IMR-90 (cell line): ENCODE data around the gene C12orf60. TPM values are rescaled to one million over a fixed set of nuclear protein-coding genes. Genes with fewer than 3 reads are reported as not detected.
"Not testable (repeated sequence)": the region's sequence is repeated elsewhere in the genome, so short reads cannot be mapped to it uniquely, and the experiment has no call there.

Source experiments
- ATAC-seq: fragments of 200-7000 bp; cut with Tn5 transposase; 2 replicates; pipeline ENCODE4 v1.9.1; 2020; ENCODE audit warnings: low read depth, mild to moderate bottlenecking, moderate library complexity
- BruUV-seq: library from RNA; stranded (reverse); fragments of 400-500 nt; replicated peaks from 2 replicates; lab custom pipeline; 2021; lab: Mats Ljungman, UMichigan
- CTCF ChIA-PET: fragments of 300-600 bp; formaldehyde crosslinking; extraction: SDS; loops from one replicate; lab custom pipeline; 2021; ENCODE audit warnings: antibody characterized with exemption; lab: Yijun Ruan, JAX
- POLR2A ChIA-PET: fragments of 300-600 bp; sonication (Branson Sonifier 250); formaldehyde crosslinking; loops from one replicate; lab custom pipeline; 2022; ENCODE audit warnings: antibody characterized with exemption; ENCODE audit not compliant: unreplicated experiment; lab: Charles Lee
- DNase-seq: peaks from one replicate; pipeline ENCODE4 v3.0.0; 2013
- H2AFZ ChIP-seq: replicated peaks from 2 replicates; pipeline ENCODE3; 2013; ENCODE audit warnings: low read length, mild to moderate bottlenecking; ENCODE audit not compliant: poor library complexity
- H2AK5ac ChIP-seq: 2 replicates; pipeline ENCODE4 v1.6.1; 2013; ENCODE audit warnings: low read depth, low read length, inconsistent platforms
- H2AK9ac ChIP-seq: replicated peaks from 2 replicates; pipeline ENCODE3; 2013; ENCODE audit warnings: mild to moderate bottlenecking, low read depth, low read length, moderate library complexity; ENCODE audit not compliant: poor library complexity
- H2BK120ac ChIP-seq: 2 replicates; pipeline ENCODE4 v1.6.1; 2013; ENCODE audit warnings: low read depth, low read length, inconsistent platforms
- H2BK15ac ChIP-seq: 3 replicates; pipeline ENCODE4 v1.6.1; 2013; ENCODE audit warnings: low read depth, low read length, inconsistent platforms
- H2BK20ac ChIP-seq: 2 replicates; pipeline ENCODE4 v1.6.1; 2013; ENCODE audit warnings: low read depth, mild to moderate bottlenecking, inconsistent platforms, low read length, moderate library complexity
- H2BK5ac ChIP-seq: 2 replicates; pipeline ENCODE4 v1.6.1; 2013; ENCODE audit warnings: mild to moderate bottlenecking, low read depth, low read length, inconsistent platforms; ENCODE audit not compliant: poor library complexity, severe bottlenecking
- H3K14ac ChIP-seq: replicated peaks from 2 replicates; pipeline ENCODE4 v1.6.1; 2013; ENCODE audit warnings: low read depth, low read length, inconsistent platforms
- H3K18ac ChIP-seq: 2 replicates; pipeline ENCODE4 v1.6.1; 2013; ENCODE audit warnings: low read depth, low read length, control low read depth
- H3K23ac ChIP-seq: 2 replicates; pipeline ENCODE4 v1.6.1; 2013; ENCODE audit warnings: low read depth, low read length, inconsistent platforms
- H3K27ac ChIP-seq: 2 replicates; pipeline ENCODE4 v1.5.1; 2013; ENCODE audit warnings: mild to moderate bottlenecking, control low read depth, low read length; ENCODE audit not compliant: insufficient read depth
- H3K27me3 ChIP-seq: 2 replicates; pipeline ENCODE4 v1.6.1; 2013; ENCODE audit warnings: low read length; ENCODE audit not compliant: control insufficient read depth, insufficient read depth
- H3K36me3 ChIP-seq: 2 replicates; pipeline ENCODE4 v1.6.1; 2013; ENCODE audit warnings: low read length, mixed read lengths; ENCODE audit not compliant: control insufficient read depth, insufficient read depth
- H3K4ac ChIP-seq: 2 replicates; pipeline ENCODE4 v1.6.1; 2013; ENCODE audit warnings: low read depth, low read length, inconsistent platforms
- H3K4me1 ChIP-seq: 2 replicates; pipeline ENCODE4 v1.6.1; 2013; ENCODE audit warnings: low read length, mixed read lengths; ENCODE audit not compliant: control insufficient read depth, insufficient read depth
- H3K4me2 ChIP-seq: 2 replicates; pipeline ENCODE4 v1.6.1; 2013; ENCODE audit warnings: low read depth, mild to moderate bottlenecking, control low read depth, low read length, moderate library complexity
- H3K4me3 ChIP-seq: 2 replicates; pipeline ENCODE4 v1.5.1; 2013; ENCODE audit warnings: low read depth, mild to moderate bottlenecking, control low read depth, low read length, moderate library complexity; ENCODE audit not compliant: insufficient read depth
- H3K56ac ChIP-seq: 2 replicates; pipeline ENCODE4 v1.6.1; 2013; ENCODE audit warnings: low read length, inconsistent platforms; ENCODE audit not compliant: insufficient read depth; ENCODE audit errors: extremely low read depth
- H3K79me1 ChIP-seq, 2 experiments: 2 replicates each; pipeline ENCODE4 v1.6.1; 2013; ENCODE audit warnings: low read length in 2 of 2, inconsistent platforms in 1 of 2, low read depth in 1 of 2
- H3K9ac ChIP-seq: 2 replicates; pipeline ENCODE4 v1.6.1; 2013; ENCODE audit warnings: low read depth, low read length, control low read depth
- H3K9me1 ChIP-seq: 2 replicates; pipeline ENCODE4 v1.6.1; 2013; ENCODE audit warnings: low read length, inconsistent platforms; ENCODE audit not compliant: insufficient read depth
- H3K9me3 ChIP-seq: 2 replicates; pipeline ENCODE4 v1.6.1; 2013; ENCODE audit warnings: low read length; ENCODE audit not compliant: control insufficient read depth, insufficient read depth
- H4K20me1 ChIP-seq: 2 replicates; pipeline ENCODE4 v1.6.1; 2013; ENCODE audit warnings: low read length, inconsistent platforms; ENCODE audit not compliant: insufficient read depth
- H4K5ac ChIP-seq: 2 replicates; pipeline ENCODE4 v1.6.1; 2013; ENCODE audit warnings: mild to moderate bottlenecking, low read depth, low read length, control low read depth
- H4K8ac ChIP-seq, 2 experiments: 2 replicates each; pipeline ENCODE4 v1.6.1; 2013; ENCODE audit warnings: low read depth in 2 of 2, low read length in 2 of 2, control low read depth in 1 of 2, inconsistent platforms in 1 of 2
- H4K91ac ChIP-seq: 2 replicates; pipeline ENCODE4 v1.6.1; 2013; ENCODE audit warnings: low read depth, low read length, inconsistent platforms; ENCODE audit not compliant: insufficient read depth
- CHD1 ChIP-seq: IDR thresholded peaks from 2 replicates; pipeline ENCODE4 v1.6.1; 2012; ENCODE audit warnings: low read depth, low read length, improper control_type of control experiment
- MXI1 ChIP-seq: IDR thresholded peaks from 2 replicates; pipeline ENCODE4 v1.6.1; 2012; ENCODE audit warnings: low read depth, mild to moderate bottlenecking, low read length, moderate library complexity, borderline replicate concordance
- RAD21 ChIP-seq: IDR thresholded peaks from 2 replicates; pipeline ENCODE4 v1.6.1; 2012; ENCODE audit warnings: low read length, improper control_type of control experiment
- RFX5 ChIP-seq: IDR thresholded peaks from 2 replicates; pipeline ENCODE4 v1.8.0; 2012; ENCODE audit warnings: low read depth, mild to moderate bottlenecking, low read length, moderate library complexity
- WGBS, 2 experiments: methylation state at CpG; one replicate each; pipeline versions ENCODE4 v1.1.5 to v1.1.7; 2013; ENCODE audit warnings: missing lambda C conversion rate in 2 of 2; ENCODE audit not compliant: insufficient read length in 1 of 2; ENCODE audit errors: extremely low coverage in 2 of 2; 5-methylcytosine and 5-hydroxymethylcytosine counted together
- dilution Hi-C: fragments of 300-500 bp; cut with HindIII; formaldehyde crosslinking; loops from one replicate; pipeline ENCODE4 v1.14.3; 2018; ENCODE audit warnings: low sequenced_read_pairs; ENCODE audit not compliant: unreplicated experiment
- in situ Hi-C: fragments of 300-500 bp; cut with MboI; formaldehyde crosslinking; loops from 3 replicates; pipeline ENCODE4 v1.14.3; 2019; ENCODE audit warnings: low sequenced_read_pairs, inconsistent platforms, mixed read lengths
- intact Hi-C: fragments of 100-400 bp; cut with micrococcal nuclease; formaldehyde crosslinking; loops from 2 replicates; pipeline ENCODE4 v1.10.0; 2022
- polyA plus RNA-seq, 3 experiments: library from polyadenylated mRNA; depleted of rRNA; stranded (reverse); fragments of >200 nt; gene quantifications; 2 replicates each; pipeline ENCODE4 v1.2.3, GENCODE V29; 2012; ENCODE audit warnings: low replicate concordance in 1 of 3
- total RNA-seq: library from RNA; depleted of rRNA; stranded (reverse); fragments of >200 nt; gene quantifications from 2 replicates; pipeline ENCODE4 v1.2.3, GENCODE V29; 2012
- TF ChIP-seq, protein P1 (sequence below): conservative IDR thresholded peaks from 2 replicates; pipeline ENCODE4 v1.5.1; 2012; ENCODE audit warnings: mild to moderate bottlenecking, low read depth, low read length, improper control_type of control experiment

Gene C12orf60
- total and polyA plus RNA-seq, 2 of the 4 experiments (the other 2 are of a cell fraction) = 1.1 TPM

DNA sequence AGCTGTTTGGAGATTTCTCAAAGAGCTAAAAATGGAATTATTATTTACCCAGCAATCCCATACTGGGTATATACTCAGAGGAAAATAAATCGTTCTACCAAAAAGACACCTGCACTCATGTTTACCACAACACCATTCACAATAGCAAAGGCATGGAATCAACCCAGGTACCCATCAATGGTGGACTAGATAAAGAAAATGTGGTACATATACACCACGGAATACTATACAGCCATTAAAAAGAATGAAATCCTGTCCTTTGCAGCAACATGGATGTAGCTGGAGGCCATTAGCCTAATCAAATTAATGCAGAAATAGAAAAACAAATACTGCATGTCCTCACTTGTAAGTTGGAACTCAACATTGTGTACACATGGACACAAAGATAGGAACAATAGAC, 38.1 kb upstream of the C12orf60 start:
- no peak overlapping the region for H2AFZ ChIP-seq
- no peak overlapping the region for H4K5ac ChIP-seq
- intact Hi-C loops = no loop called here
- BruUV-seq = no TSS peak
- H3K14ac ChIP-seq = no peak overlapping the region
- TF ChIP-seq MXI1 (no peak), CHD1 (no peak), RAD21 (no peak), RFX5 (no peak)
- TF ChIP-seq, protein P1, sequence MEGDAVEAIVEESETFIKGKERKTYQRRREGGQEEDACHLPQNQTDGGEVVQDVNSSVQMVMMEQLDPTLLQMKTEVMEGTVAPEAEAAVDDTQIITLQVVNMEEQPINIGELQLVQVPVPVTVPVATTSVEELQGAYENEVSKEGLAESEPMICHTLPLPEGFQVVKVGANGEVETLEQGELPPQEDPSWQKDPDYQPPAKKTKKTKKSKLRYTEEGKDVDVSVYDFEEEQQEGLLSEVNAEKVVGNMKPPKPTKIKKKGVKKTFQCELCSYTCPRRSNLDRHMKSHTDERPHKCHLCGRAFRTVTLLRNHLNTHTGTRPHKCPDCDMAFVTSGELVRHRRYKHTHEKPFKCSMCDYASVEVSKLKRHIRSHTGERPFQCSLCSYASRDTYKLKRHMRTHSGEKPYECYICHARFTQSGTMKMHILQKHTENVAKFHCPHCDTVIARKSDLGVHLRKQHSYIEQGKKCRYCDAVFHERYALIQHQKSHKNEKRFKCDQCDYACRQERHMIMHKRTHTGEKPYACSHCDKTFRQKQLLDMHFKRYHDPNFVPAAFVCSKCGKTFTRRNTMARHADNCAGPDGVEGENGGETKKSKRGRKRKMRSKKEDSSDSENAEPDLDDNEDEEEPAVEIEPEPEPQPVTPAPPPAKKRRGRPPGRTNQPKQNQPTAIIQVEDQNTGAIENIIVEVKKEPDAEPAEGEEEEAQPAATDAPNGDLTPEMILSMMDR = no peak
- H2BK5ac ChIP-seq = no peak overlapping the region
- H2BK20ac ChIP-seq = no peak overlapping the region
- no peak overlapping the region for H3K4me3 ChIP-seq
- ChIA-PET POLR2A (no interaction called here), CTCF (no interaction called here)
- H2BK15ac ChIP-seq = no peak overlapping the region
- peaks cover 0 to 25% of the 10 kb centered on the region in 2 experiments; a peak in 3 of 4 replicates for H3K79me1 ChIP-seq
- H3K56ac ChIP-seq = no peak overlapping the region
- WGBS, 2 experiments = no CpG with 5 or more reads among the region's 2 CpGs
- no peak overlapping the region for H3K27ac ChIP-seq
- H4K91ac ChIP-seq = no peak overlapping the region
- in situ Hi-C loops = no loop called here
- H3K9me3 ChIP-seq = no peaks in the 10 kb centered on the region
- no peak overlapping the region for H3K23ac ChIP-seq
- no peak overlapping the region for H2BK120ac ChIP-seq
- DNase-seq (no peak), ATAC-seq (no peak)
- H3K4me2 ChIP-seq = no peak overlapping the region
- no peaks in the 10 kb centered on the region for H3K9me1 ChIP-seq
- H3K36me3 ChIP-seq = no peaks in the 10 kb centered on the region
- dilution Hi-C loops = no loop called here
- H2AK5ac ChIP-seq = no peak overlapping the region
- no peak overlapping the region for H3K4ac ChIP-seq
- H3K27me3 ChIP-seq = no peaks in the 10 kb centered on the region
- no peak overlapping the region for H3K9ac ChIP-seq
- no peak overlapping the region for H4K8ac ChIP-seq
- no peak overlapping the region for H3K18ac ChIP-seq
- H2AK9ac ChIP-seq = no peak overlapping the region
- H4K20me1 ChIP-seq = no peaks in the 10 kb centered on the region; the same call in 1 of the 2 replicates
- no peaks in the 10 kb centered on the region for H3K4me1 ChIP-seq

DNA sequence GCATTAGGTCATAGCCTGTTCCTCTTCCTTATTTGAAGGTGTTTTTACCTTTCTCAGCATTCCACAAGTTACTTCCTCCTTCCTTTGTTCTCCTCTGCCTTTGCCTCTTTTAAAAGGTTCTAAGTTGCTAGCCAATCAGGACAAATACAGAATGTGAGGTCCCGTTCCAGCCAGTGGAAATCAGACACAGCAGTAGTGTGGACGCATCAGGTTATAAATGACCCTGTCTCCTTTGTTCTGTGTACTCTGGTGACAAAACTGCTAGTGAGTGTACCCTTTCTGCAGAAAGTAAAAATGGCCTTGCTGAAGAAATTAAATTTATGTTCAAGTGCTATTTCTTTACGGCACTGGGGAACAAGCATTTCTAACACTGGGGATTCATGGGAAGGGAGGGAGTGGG, 37.5 kb upstream of the C12orf60 start:
- H2AFZ ChIP-seq, H2BK15ac ChIP-seq, H3K4me2 ChIP-seq, H4K91ac ChIP-seq, CTCF ChIA-PET, H3K4me3 ChIP-seq, POLR2A ChIA-PET, H2BK120ac ChIP-seq, H3K14ac ChIP-seq, H3K23ac ChIP-seq, H3K27me3 ChIP-seq, H3K18ac ChIP-seq, H2BK5ac ChIP-seq, H3K4me1 ChIP-seq, H3K27ac ChIP-seq, H4K5ac ChIP-seq, H3K9ac ChIP-seq, H4K8ac ChIP-seq, dilution Hi-C loops, DNase-seq, H3K56ac ChIP-seq, H2AK5ac ChIP-seq, intact Hi-C loops, H3K9me1 ChIP-seq, H4K20me1 ChIP-seq, H3K9me3 ChIP-seq, BruUV-seq, H3K4ac ChIP-seq, in situ Hi-C loops, H2BK20ac ChIP-seq, ATAC-seq, H2AK9ac ChIP-seq, H3K36me3 ChIP-seq: not testable (repeated sequence)
- WGBS, 2 experiments = 100% methylated on average over 1 of the region's 3 CpGs; no CpG with 5 or more reads in 1 of the 2 experiments
- H3K79me1 ChIP-seq = peaks cover 0 to 29% of the 10 kb centered on the region in 2 experiments; a peak in 3 of 4 replicates
